GM19397 (cell line): ENCODE data around the gene RAB18.
"Not testable (repeated sequence)": the region's sequence is repeated elsewhere in the genome, so short reads cannot be mapped to it uniquely, and the experiment has no call there.

Experiments
- ATAC-seq: cut with Tn5 transposase; IDR thresholded peaks from one replicate; pipeline ENCODE4 v1.9.1; 2021; ENCODE audit warnings: mild to moderate bottlenecking, moderate library complexity; ENCODE audit not compliant: unreplicated experiment

RAB18 gene

DNA sequence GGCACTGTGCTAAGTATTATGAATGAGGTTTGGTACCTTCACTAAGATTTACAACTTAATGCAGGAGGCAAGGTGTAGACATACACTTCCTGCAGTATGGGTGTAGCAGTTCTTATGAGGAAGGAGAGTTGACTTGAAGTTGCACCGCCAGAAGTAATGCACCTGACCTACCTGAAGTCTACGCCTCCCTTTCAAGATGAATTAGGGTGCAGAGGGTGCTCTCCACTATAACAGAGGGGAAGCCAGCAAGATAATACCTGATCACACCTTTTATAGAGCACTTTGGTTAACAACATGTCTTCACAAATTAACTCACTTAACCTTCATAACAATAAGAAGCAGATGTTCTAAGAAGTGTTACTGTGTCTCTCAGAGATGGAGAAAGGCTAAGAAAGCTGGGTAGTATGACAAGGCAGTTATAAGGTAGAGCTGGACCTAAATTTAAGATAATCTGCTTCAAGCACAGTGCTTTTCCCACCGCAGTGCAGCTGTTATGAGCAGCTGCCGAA is 552 bp upstream of the RAB18 start:
- ATAC-seq, result no peak

DNA sequence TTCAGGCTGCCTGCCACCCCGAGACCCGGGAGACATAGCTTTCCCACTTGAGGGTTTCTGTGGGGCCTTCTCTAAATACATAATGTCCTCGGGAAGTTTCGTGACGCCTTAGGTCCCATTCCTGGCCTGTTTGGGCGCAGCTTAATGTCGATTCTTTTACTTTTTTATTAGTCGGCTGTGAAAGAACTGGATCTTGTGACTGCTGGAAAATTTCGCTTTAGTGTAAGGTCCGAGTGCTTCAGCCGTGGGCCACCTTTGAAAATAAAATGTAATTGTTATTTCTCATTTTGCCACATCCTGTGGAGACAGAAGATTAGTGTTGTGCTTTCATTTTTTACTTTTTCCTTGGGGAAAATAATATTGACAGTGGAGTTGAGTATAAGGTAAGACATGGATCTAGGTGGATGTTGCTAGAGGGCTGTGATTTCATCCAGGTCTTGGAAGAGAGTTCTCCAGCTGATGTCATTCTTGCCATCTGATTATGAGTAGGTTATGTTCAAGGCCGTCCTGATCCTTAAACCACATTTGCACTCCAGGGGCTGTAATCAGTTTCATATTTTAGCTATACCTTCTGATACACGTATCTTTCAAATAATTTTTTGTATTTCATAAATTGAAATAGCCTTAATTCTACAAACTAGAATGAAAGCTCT is 830 bp downstream of the RAB18 start:
- ATAC-seq, result no peak

- not testable (repeated sequence) for ATAC-seq
These were observed 1.4 kb downstream of the RAB18 start for GRCh38 chr10:27505537-27505936.

- ATAC-seq, result no peak
These were observed 2.2 kb downstream of the RAB18 start for GRCh38 chr10:27506280-27506679.

DNA sequence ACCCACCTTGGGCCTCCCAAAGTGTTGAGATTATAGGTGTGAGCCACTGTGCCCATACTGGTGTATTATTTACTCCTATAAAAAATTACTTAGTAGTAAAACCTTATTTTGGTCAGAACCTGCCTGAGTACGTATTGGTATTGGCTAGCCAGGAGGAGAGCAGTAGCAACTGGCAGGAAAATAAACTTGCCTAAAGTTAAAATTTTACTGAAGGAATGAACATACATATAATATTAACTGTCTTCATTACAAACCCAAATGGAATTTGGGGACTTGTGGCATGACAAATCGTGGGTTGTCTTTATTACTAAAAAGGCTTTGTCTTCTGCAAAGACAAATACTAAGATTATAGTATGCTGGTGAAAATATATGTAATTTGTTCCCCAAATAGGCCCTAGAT is 8.4 kb downstream of the RAB18 start:
- ATAC-seq, result no peak

- no peak for ATAC-seq
These were observed 9.5 kb downstream of the RAB18 start for GRCh38 chr10:27513451-27514191.

DNA sequence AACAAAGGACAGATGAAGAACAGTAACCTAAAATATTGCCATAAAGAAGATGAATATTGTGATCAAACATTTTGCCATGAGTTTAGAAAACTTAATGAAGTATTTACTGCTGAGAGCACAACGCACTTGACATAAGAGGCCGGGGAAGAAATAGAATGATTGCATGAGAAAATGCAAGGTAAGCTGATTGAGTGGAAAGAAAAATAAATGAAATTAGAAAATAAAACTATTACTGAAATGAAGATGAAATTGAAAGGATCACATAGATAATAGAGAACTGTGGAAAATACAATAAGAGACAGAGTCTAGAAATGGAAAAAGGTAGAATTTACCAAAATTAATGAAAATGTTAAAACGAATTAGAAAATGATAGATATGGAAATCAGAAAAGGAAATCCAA is 10.1 kb downstream of the RAB18 start:
- ATAC-seq, result no peak

DNA sequence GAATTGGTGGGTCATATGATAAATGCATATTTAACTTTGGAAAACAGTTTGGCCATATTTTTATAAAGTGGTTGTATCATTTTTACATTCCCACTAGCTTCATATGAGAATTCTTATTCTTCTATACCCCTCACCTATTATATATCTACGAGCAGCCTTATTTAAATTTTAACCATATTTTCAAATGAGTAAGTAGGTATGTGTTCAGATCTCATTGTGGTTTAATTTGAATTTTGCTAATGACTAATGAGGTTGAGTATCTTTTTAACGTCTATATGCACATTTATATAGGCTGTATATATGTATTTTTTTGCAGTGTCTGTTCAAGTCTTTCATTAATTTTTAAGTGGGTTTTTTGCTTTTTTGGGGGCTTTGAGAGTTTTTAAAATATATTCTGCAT is 14.2 kb downstream of the RAB18 start:
- ATAC-seq, result no peak

DNA sequence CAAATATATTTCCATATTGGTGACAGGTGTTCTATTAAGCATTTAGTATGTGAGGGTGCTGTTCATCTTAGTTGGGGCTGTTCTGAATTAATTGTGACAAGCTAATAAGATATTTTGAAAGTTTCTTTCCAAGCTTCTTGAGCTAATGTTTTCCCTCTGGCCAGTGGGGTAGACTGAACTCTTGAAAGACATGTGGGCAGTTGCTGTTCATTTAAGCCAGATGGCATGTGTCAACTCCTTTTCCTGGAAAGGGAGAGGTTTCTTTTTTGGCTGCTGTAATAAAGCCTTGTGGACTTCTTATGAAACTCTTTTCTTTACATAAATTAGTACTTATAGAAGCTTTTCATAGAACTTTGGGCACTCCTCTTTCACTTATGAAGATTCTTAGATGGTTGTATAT is 21.7 kb downstream of the RAB18 start:
- ATAC-seq, result no peak

GRCh38 chr10:27526242-27526641 is 22.1 kb downstream of the RAB18 start:
- ATAC-seq, result no peak

DNA sequence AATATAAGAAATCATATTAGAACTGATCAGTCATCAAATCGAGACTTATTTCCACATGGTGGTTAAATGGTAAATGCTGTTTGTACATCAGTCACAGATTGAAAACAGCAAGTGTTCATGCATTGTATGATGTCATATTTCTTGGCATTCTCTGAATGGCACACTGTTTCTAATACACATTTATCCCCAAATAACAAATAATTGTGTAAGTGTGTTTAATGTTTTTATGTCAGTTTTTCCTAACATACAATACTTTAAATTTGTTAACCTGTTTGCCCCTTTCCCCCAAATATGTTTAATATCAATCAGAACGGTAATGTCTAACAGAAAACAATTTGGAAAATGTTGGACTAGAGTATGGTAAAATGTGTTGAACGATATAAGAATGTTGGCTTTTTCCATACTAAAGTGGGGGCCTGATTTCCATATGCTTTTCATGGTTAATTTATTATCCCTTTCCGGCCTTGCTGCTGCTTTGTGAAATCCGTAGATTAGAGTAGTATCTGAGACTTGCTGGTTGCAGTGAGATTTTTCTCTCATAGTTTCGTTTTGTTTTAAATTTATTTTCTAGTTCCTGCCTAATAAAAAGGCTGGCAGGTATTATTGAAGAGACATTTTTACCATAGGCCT is 23.7 kb downstream of the RAB18 start:
- no peak for ATAC-seq

DNA sequence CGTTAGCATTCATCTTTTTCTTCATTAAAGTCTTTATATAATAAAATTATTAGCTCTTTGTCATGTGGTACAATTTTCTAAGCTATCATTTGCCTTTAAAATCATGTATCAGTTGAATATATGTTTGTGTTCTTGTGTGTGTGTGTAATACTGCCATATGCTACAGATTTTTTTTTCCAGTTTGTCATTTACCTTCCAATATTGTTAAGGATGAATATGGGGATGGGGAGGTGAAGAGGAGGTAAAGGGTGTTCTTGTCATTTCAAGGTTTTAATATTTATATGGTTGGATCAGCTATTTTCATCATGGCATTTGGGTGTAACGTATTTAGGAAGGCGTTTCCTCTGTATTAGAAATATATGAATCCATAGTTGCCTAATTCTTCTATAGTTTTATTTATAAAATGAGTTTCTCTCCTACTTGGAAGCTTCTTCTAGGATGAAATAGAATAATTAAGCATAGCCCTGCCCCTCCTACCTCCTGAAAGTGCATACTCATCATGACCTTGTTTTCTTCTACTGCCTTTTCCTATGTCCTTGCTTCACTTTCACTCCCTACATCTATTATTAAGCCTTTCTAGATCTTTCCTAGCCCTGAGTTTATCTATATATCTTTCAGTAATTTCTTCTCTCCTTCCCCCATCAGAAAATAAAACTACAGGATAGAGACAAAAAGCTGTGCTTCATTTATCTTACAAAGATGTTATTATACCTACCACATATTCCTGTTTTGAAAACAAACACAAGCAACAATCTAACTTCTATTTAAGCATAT is 25.1 kb downstream of the RAB18 start:
- ATAC-seq, result no peak

DNA sequence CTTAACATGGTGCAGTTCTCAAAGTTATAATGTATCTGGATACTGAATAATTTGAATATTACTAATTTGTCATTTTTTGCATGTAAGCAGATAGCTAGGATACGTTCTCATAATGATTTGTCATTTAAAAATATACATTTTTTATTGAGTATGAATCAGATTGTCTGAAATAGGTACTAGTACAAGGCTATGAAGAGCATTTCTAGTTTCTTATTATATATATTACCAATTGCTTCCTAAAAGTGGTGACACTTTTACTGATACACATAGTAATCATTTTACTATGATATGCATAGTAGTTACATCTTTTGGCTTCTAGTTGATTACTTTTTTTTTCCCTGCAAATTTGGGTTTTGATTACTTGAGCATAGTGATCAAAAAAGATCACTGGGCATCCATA is 26.4 kb downstream of the RAB18 start:
- ATAC-seq, result no peak

DNA sequence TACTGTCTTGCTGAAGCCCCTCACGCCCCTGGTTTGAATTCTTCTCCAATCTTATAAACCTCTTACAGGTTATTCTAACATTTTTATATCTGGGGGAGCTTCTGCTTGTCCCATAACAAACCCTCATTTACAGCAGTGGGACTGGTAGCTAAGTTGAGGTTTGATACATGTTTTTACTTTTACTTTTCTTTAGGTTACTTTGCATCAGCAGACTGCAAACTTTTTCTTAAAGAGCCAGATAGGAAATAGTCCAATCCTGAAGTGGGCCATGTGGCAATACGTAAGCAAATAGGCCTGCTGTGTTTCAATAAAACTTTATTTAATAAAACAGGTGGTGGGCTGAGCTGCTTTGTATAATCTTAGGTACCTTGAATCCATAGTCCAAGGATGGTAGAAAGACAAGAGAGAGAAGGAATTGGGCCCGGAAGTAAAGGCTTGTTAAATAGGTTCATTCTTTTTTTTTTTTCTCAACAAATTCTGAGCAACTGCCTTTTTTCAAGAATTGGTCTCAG is 27.3 kb downstream of the RAB18 start:
- ATAC-seq, result no peak

GRCh38 chr10:27534161-27534700 is 30.1 kb downstream of the RAB18 start:
- no peak for ATAC-seq

DNA sequence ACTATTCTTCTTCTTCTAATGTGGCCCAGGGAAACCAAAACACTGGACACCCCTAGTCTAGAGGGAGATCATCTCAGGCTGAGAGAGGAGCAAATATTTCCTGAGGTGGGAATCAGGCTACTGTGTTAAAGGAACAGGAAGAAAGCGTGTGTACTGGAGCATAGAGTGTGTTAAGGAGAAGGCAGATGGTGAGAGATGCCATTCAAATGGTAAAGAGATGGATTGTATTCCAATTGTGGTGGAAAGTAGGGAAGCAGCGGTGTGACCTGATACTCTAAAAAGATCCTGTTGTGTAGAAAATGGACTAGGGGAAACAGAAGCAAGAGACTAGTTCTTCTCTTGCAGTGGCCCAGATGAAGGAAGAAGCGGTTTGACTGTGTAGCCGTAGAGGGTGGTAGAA is 31.2 kb downstream of the RAB18 start:
- no peak for ATAC-seq

- no peak for ATAC-seq
These were observed 32.3 kb downstream of the RAB18 start for GRCh38 chr10:27536437-27536836.

GRCh38 chr10:27537166-27537565 is 33.1 kb downstream of the RAB18 start:
- ATAC-seq, result no peak

DNA sequence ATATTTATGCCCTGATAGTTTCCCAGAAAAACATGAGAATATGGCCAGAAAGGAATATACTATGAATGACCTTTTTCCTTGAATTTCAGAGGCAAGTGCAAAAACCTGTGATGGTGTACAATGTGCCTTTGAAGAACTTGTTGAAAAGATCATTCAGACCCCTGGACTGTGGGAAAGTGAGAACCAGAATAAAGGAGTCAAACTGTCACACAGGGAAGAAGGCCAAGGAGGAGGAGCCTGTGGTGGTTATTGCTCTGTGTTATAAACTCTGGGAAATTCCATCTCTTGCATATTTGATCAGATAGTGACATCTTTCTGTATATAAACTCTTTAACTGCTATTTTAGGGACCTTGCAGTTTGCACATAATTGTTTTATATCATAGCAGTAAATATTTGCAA is 33.7 kb downstream of the RAB18 start:
- no peak for ATAC-seq

- ATAC-seq, result no peak
These were observed 36.6 kb downstream of the RAB18 start for GRCh38 chr10:27540672-27541071.
